ENCODE data around the gene APH1A. TPM values are rescaled to one million over a fixed set of nuclear protein-coding genes. Genes with fewer than 3 reads are reported as not detected.

The APH1A gene
- total RNA-seq, result 109 and 111 TPM in 2 replicates

GRCh38 chr1:150268705-150269403, at the start of gene APH1A:
TSS of gene APH1A (minus strand) at chr1:150269016. CDS start at chr1:150268810, 206 bp downstream.

GRCh38 chr1:150293433-150294253, 24.8 kb upstream of the APH1A start, which contains the start of gene MRPS21:
TSS of gene MRPS21 (plus strand) at chr1:150293861. CDS start at chr1:150294367, 506 bp downstream.

GRCh38 chr1:150281758-150282557, 13.1 kb upstream of the APH1A start, which contains the start of gene CIART:
TSS of gene CIART (plus strand) at chr1:150282554. CDS start at chr1:150283268, 714 bp downstream.

GRCh38 chr1:150257624-150258585, 10.9 kb downstream of the APH1A start, which contains the start of gene CA14:
TSS of gene CA14 (plus strand) at chr1:150257774. CDS start at chr1:150258129, 355 bp downstream.

GRCh38 chr1:150235852-150236613, 32.8 kb downstream of the APH1A start, which contains the start of gene ANP32E:
TSS of gene ANP32E (minus strand) at chr1:150236112. CDS start at chr1:150235786, 326 bp downstream.

Other genes starting within 250 kb of the APH1A start
- gene VPS45, start 201.2 kb downstream of the APH1A start, total RNA-seq, result 25.1 and 29.1 TPM in 2 replicates
- 52.3 and 57.8 TPM in 2 replicates for gene PLEKHO1, start 119.1 kb downstream of the APH1A start, total RNA-seq
- 25.3 and 31.3 TPM in 2 replicates for gene ANP32E, start 32.9 kb downstream of the APH1A start, total RNA-seq
- not detected in 2 replicates for gene CA14, start 11.2 kb downstream of the APH1A start, total RNA-seq
- 5.5 and 9.5 TPM in 2 replicates for gene C1orf54, start 3.8 kb upstream of the APH1A start, total RNA-seq
- 0.74 and 1.0 TPM in 2 replicates for gene CIART, start 13.5 kb upstream of the APH1A start, total RNA-seq
- 74.6 and 85.2 TPM in 2 replicates for gene MRPS21, start 24.8 kb upstream of the APH1A start, total RNA-seq
- gene PRPF3, start 52.5 kb upstream of the APH1A start, total RNA-seq, result 28.4 and 29.8 TPM in 2 replicates
- 6.8 and 8.2 TPM in 2 replicates for gene RPRD2, start 95.1 kb upstream of the APH1A start, total RNA-seq
- gene TARS2, start 218.4 kb upstream of the APH1A start, total RNA-seq, result 22.0 and 27.2 TPM in 2 replicates
- gene ECM1, start 239.1 kb upstream of the APH1A start, total RNA-seq, result 44.2 and 44.6 TPM in 2 replicates
- not detected in 2 replicates for gene FALEC, start 246.7 kb upstream of the APH1A start, total RNA-seq